Pons (tissue), 1 donor: ENCODE data around the gene PCNX2.

Experiments
- DNase-seq: peaks from one replicate; pipeline ENCODE4 v3.0.0-alpha.2; 2016; ENCODE audit warnings: low spot score

PCNX2 gene

GRCh38 chr1:232962761-232963745 is 332.5 kb downstream of the PCNX2 start:
- no peak for DNase-seq

DNA sequence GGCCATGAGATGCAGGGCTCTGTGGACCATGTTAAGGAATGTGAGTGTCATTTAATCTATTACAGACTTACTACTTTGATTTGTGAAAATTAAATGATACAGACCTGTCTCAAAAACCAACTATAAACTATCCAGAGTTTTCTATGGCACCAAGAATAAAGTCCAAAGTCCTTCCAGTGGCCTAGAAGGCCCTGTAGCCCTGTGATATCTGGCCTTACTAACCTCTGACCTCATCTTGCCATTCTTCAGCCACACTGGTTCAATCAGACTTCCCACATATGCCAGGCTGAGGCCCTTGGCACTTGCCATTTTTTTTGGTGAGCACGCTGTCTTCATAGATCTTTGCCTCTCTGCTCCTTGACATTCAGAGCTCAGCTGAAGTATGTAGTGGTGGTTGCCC is 337.5 kb downstream of the PCNX2 start:
- no peak for DNase-seq

- DNase-seq, result no peak
These were observed 339.4 kb downstream of the PCNX2 start for GRCh38 chr1:232956081-232956480.

DNA sequence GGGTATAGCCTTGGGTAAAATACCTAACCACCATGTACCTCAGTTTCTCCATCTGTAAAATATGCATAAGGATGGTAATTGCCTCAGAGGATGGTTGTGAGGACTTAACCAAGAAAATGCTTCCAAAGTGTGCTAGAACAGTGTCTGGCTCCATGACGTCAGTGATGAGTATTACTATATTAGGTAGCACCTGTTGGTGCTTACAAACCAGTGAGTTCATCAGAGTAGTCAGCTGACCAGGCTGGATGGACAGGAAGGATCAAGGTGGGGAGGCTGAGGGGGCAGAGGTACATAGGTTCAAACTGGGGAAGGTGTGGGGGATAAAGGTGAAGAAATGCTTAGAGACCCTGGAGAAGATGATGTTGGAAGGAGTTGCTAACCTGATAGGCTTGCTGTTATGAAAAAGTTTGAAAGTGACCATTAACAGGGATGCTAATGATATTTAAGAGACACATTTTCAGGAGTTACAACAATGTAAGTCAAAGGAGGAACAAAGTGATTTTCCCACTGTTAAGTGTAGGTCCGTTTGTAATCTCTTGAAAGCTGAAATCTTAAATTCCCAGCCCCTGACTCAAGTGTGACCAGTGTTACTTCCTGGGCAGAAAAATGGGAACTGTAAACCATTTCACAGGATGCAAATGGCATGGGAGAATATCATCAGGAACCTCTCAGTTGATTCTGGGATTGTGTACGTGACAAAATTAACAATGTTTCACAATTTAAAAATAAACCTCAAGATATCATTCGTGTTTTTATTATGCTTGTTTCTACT is 340.7 kb downstream of the PCNX2 start:
- no peak for DNase-seq

DNA sequence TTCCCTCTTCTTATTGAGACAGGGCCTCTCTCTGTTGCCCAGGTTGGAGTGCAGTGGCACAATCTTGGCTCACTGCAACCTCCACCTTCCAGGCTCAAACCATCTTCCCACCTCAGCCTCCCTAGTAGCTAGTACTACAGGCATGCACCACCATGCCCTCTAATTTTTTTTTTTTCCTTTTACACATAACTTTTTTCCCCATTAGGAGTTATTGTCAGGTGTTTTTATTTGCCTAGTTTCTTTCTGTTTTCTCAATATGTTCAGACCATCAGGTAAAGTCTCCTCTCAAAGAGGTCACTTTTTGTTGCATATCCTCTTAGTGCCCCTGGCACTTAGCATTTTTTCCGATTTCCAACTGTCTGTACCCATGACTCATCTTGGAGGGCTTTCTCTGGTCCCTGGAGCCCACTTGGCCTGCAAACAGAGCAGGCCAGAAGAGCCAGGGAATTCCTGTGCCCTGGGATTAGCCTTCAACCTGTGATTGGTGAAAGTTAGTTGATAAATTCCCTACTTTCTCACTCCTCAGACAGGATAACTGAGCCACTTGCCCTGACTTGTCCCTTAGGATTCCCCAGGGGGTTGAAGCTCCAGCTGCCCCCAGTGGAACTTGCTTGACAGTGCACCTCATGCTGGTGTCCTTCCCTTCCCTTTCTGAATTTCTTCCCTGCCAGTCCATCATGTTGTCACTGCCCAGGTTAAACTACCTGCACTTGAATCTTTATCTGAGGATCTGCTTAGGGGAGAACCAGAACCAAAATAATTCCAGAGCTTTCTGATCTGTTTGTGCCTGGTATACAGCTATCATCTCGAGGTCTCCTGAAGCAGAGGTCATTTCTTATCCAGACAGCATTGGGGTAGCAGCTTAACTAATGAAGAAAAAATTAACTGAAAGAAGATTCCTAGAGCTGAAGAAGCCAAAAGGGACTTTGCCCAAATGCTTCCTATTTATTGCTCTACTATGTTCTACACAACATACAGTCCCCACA is 342.7 kb downstream of the PCNX2 start:
- DNase-seq, result peak; percentile 40

GRCh38 chr1:232951605-232952004 is 343.9 kb downstream of the PCNX2 start:
- no peak for DNase-seq

DNA sequence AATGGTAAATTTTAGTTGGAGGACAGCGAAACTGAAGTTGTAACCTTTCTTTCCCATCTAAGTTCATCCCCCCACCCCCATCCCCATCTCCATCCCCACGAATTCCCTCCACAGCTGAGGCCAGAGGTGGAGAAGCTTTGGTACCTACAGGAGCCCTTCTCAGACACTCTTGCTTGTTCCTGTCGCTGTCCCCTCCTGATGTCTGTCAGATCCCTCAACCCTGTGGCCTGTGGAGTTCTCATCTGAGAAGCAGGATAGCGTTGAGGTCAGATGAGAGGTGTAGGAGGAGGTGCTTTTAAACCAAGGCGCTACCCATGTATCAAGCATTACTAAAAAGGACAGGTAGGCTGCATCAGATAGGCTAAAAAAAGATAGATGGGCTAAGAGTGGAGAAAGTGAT is 344.3 kb downstream of the PCNX2 start:
- no peak for DNase-seq

- DNase-seq, result peak; percentile 88
These were observed 345.0 kb downstream of the PCNX2 start, which contains the start of gene NTPCR for GRCh38 chr1:232950197-232951176. NTPCR (plus strand) TSS chr1:232950611; CDS start chr1:232950711, 100 bp downstream.

- no peak for DNase-seq
These were observed 345.8 kb downstream of the PCNX2 start for GRCh38 chr1:232949636-232950196.

- no peak for DNase-seq
These were observed 351.2 kb downstream of the PCNX2 start for GRCh38 chr1:232944347-232944746.

DNA sequence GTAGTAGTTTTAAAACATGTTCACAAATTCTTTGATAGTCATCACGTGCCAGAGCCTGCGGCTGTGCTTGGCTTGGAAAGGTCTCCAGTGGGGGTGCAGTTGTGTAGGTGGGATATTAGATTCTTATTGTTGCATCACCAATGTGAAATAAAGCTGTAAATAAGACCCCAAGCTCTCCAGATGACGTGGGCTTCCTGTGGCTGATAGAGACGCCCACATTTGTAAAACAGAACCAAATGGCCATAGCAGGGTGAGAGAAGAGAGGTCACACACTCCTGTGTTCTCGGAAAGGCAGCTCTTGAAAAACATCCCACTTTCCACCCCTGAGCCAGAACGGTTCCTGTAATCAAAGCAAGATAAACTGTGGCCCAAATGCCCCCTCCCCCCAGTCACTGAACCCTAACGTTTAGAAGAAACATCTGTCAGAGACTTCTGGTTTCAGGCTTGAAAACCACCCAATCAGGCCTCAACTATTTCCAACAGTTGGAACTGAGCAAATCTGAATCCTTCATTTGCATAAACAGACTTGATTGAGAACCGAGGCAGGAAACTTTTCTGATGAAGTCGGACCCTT is 351.8 kb downstream of the PCNX2 start:
- DNase-seq, result no peak

GRCh38 chr1:232942413-232943294 is 352.9 kb downstream of the PCNX2 start:
- no peak for DNase-seq

DNA sequence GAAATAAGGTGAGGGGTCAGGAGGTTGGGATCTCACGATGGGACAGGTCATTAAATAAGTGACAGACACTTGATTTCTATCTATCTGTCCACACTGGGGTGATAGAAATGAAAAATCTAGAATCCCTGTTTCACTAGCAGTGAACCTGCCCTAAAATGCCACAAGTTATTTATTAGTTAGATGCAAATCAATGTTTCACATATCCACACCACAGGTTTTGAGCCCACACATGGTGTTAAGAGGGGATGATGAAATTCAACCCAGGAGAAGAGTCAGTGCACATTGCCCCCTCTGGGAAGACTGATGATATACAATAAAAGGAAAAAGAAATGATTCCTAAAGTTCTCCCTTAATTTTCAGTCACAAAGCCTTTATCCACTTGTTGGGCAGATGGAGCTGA is 355.3 kb downstream of the PCNX2 start:
- DNase-seq, result no peak

- no peak for DNase-seq
These were observed 355.8 kb downstream of the PCNX2 start for GRCh38 chr1:232939748-232940147.

DNA sequence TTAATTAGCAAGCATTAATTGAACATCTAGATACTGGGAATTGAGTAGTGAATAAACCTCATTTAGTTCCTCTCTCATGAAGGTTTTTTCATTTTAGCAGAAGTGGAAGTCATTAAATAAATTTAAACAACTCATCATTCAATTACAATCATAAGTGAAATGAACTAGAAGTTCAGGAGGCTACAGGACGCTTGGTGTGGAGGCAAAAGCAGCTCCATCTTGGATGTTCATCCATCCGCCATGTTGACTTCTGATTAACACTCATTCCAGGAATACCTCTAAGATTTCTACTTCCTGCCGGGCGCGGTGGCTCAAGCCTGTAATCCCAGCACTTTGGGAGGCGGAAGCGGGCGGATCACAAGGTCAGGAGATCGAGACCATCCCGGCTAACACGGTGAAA is 356.6 kb downstream of the PCNX2 start:
- DNase-seq, result no peak

DNA sequence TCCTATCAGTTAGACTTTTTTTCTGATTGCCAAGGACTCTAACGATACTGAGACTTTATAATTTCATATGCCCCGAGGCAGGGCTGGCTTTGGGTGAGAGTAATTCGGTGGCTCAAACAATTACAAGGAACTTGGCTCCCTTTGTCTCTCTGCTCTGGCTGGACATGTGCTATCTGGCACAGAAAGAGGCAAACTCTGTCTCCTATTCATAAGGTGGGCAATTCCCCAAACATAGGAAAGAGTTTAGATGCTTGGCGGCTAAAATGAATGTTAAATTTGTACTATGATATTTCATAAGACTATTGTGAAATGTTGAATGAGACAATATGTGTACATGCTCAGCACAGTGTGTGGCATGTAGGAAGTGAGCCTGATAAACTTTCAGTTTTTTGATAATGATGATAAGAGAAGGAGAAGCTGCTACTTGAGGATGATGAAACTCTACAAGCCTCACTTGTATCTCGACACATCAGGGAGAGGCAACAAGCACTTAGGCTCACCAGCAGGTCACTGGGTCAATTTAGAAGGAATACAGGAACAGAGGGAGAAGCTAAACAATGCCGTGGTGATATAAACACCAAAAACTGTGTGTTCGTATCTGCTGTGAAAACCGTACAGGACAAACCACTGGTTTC is 357.7 kb downstream of the PCNX2 start:
- no peak for DNase-seq

DNA sequence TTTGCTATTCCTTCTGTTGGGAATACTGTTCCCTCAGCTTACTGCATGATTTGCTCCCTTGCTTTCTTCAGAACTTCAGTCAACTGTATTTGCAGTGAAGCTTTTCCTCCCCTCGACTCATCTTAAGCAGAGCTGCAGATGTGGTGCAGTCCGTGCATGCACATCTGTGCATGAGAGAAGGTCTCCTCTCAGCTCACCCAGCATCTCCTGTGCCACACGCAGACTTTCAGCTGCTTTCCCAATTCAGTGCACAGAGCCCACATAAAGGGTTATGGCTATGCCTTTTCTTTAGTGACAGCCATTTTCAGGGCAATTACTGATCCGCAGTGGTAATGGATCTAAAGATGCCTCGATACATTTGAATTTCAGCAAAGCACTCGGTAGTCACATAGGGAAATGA is 358.6 kb downstream of the PCNX2 start:
- no peak for DNase-seq
